ENCODE measurements around the gene DBH.

Gene DBH

GRCh38 chr9:133627341-133627740 lies 8.8 kb upstream of the DBH start:
- no peak for DNase-seq

GRCh38 chr9:133628766-133629165 lies 7.4 kb upstream of the DBH start:
- no peak for DNase-seq

- no peak for DNase-seq
Observed at GRCh38 chr9:133629221-133630110, 6.7 kb upstream of the DBH start.

- DNase-seq, result no peak
Observed at GRCh38 chr9:133631111-133631510, 5.1 kb upstream of the DBH start.

- DNase-seq, result no peak
Observed at GRCh38 chr9:133632806-133633680, 3.1 kb upstream of the DBH start.

- DNase-seq, result no peak
Observed at GRCh38 chr9:133633681-133634080, 2.5 kb upstream of the DBH start.

- no peak for DNase-seq
Observed at GRCh38 chr9:133634081-133634691, 2.0 kb upstream of the DBH start.

GRCh38 chr9:133635098-133635497 lies 1.1 kb upstream of the DBH start:
- no peak for DNase-seq

GRCh38 chr9:133636902-133637301 lies 739 bp downstream of the DBH start:
- DNase-seq, result no peak

GRCh38 chr9:133637451-133638055 lies 1.4 kb downstream of the DBH start:
- no peak for DNase-seq

- DNase-seq, result no peak
Observed at GRCh38 chr9:133638076-133638475, 1.9 kb downstream of the DBH start.

GRCh38 chr9:133638711-133639110 lies 2.5 kb downstream of the DBH start:
- DNase-seq, result no peak

- no peak for DNase-seq
Observed at GRCh38 chr9:133639613-133640012, 3.5 kb downstream of the DBH start.

- DNase-seq, result no peak
Observed at GRCh38 chr9:133640160-133640559, 4.0 kb downstream of the DBH start.

GRCh38 chr9:133640580-133641395 lies 4.6 kb downstream of the DBH start:
- no peak for DNase-seq

- no peak for DNase-seq
Observed at GRCh38 chr9:133641396-133641655, 5.2 kb downstream of the DBH start.

GRCh38 chr9:133641861-133642595 lies 5.9 kb downstream of the DBH start:
- DNase-seq, result no peak

- no peak for DNase-seq
Observed at GRCh38 chr9:133642708-133643361, 6.7 kb downstream of the DBH start.

GRCh38 chr9:133643362-133643755 lies 7.2 kb downstream of the DBH start:
- DNase-seq, result no peak

- no peak for DNase-seq
Observed at GRCh38 chr9:133643978-133644760, 8.0 kb downstream of the DBH start.

All from CD4-positive, alpha-beta T cell treated with Interleukin-4 for 4 hours (primary cell).